CD4-positive, alpha-beta T cell (primary cell): ENCODE data around the gene CERT1. TPM values are rescaled to one million over a fixed set of nuclear protein-coding genes. Genes with fewer than 3 reads are reported as not detected.

Source experiments
- ATAC-seq: fragments of 200-7000 bp; cut with Tn5 transposase; one replicate; pipeline ENCODE4 v1.10.0; 2022; ENCODE audit warnings: mild to moderate bottlenecking; ENCODE audit not compliant: poor library complexity
- CTCF ChIA-PET: fragments of 350-600 bp; sonication (Branson Sonifier 250); formaldehyde crosslinking; loops from one replicate; lab custom pipeline; 2021; ENCODE audit warnings: antibody characterized with exemption, inconsistent platforms; lab: Charles Lee
- POLR2A ChIA-PET: fragments of 350-600 bp; sonication (Branson Sonifier 250); formaldehyde crosslinking; loops from one replicate; lab custom pipeline; 2021; ENCODE audit warnings: antibody characterized with exemption, inconsistent platforms; lab: Charles Lee
- DNase-seq, 14 experiments: peaks; one replicate each; pipeline ENCODE4 v3.0.0-alpha.2; 2013 to 2020; ENCODE audit warnings: mixed read lengths in 2 of 14
- H3K27ac ChIP-seq, 2 donors: one replicate each; pipeline versions ENCODE4 v1.5.1 to v1.7.0; 2013; ENCODE audit warnings: low read length in 2 of 2, low read depth in 1 of 2, mild to moderate bottlenecking in 1 of 2
- H3K27me3 ChIP-seq, 2 experiments: 1 replicate in 1 of 2; 2 replicates in 1 of 2; pipeline versions ENCODE4 v1.6.1 to v1.7.0; 2013; ENCODE audit warnings: low read length in 2 of 2, control low read depth in 1 of 2, mild to moderate bottlenecking in 1 of 2, moderate library complexity in 1 of 2; ENCODE audit not compliant: insufficient read depth in 2 of 2, control insufficient read depth in 1 of 2
- H3K36me3 ChIP-seq: one replicate; pipeline ENCODE4 v1.6.1; 2013; ENCODE audit warnings: low read length, control low read depth; ENCODE audit not compliant: insufficient read depth
- H3K4me1 ChIP-seq: one replicate; pipeline ENCODE4 v1.6.1; 2013; ENCODE audit warnings: low read length, control low read depth; ENCODE audit not compliant: insufficient read depth
- H3K4me3 ChIP-seq: one replicate; pipeline ENCODE4 v1.5.1; 2013; ENCODE audit warnings: mild to moderate bottlenecking, low read length, moderate library complexity
- H3K9me3 ChIP-seq, 2 experiments: 1 replicate in 1 of 2; 2 replicates in 1 of 2; pipeline versions ENCODE4 v1.6.1 to v1.7.0; 2013; ENCODE audit warnings: low read length in 2 of 2, mild to moderate bottlenecking in 2 of 2, control low read depth in 1 of 2, moderate library complexity in 1 of 2; ENCODE audit not compliant: control insufficient read depth in 1 of 2, insufficient read depth in 1 of 2
- H3K27ac Mint-ChIP-seq: one replicate; pipeline ENCODE4 v1.8.0; 2020; ENCODE audit warnings: mixed read lengths
- H3K27me3 Mint-ChIP-seq: one replicate; pipeline ENCODE4 v1.8.0; 2021; ENCODE audit warnings: mixed read lengths
- H3K36me3 Mint-ChIP-seq: one replicate; pipeline ENCODE4 v1.8.0; 2021; ENCODE audit warnings: low read depth, mixed read lengths
- H3K4me1 Mint-ChIP-seq: one replicate; pipeline ENCODE4 v1.8.0; 2021; ENCODE audit warnings: low read depth, mixed read lengths
- H3K4me3 Mint-ChIP-seq: one replicate; pipeline ENCODE4 v1.8.0; 2020; ENCODE audit warnings: mild to moderate bottlenecking, mixed read lengths
- H3K9me3 Mint-ChIP-seq: one replicate; pipeline ENCODE4 v1.8.0; 2020; ENCODE audit warnings: mixed read lengths
- intact Hi-C, 2 experiments: fragments of 100-400 bp; cut with DNase I in 1 of 2; cut with micrococcal nuclease in 1 of 2; formaldehyde crosslinking; loops; one replicate each; pipeline versions ENCODE4 v1.15.1 to v1.9.0; 2023 to 2025; cut with DNase I, micrococcal nuclease
- total RNA-seq, 174 experiments: library from RNA in 2 of 174; stranded (reverse) in 2 of 174; gene quantifications; one replicate each; pipeline ENCODE4 v1.2.3 and lab custom pipeline; 2021 to 2026
- TF ChIP-seq, protein P1 (sequence below): fragments of 200-600 bp; IDR thresholded peaks from one replicate; pipeline ENCODE4 v1.8.0; 2022; ENCODE audit warnings: antibody characterized with exemption, mild to moderate bottlenecking

Gene CERT1
- total RNA-seq, 2 experiments from 2014 or later: 26.5 to 28.7 TPM

GRCh38 chr5:75356719-75357118 is 154.7 kb downstream of the CERT1 start:
- H3K27me3 Mint-ChIP-seq: no peaks in the 10 kb centered on the region
- Histone ChIP-seq H3K9me3 (no peaks in the 10 kb centered on the region), H3K27ac (no peak overlapping the region), H3K36me3 (peaks cover 75% of the 10 kb centered on the region), H3K4me3 (no peak overlapping the region), H3K27me3 (no peaks in the 10 kb centered on the region), H3K4me1 (no peaks in the 10 kb centered on the region)
- no peak overlapping the region for H3K4me3 Mint-ChIP-seq
- ChIA-PET POLR2A (interaction anchor here (0.7 to 1.0 kb wide), 2 partner anchors 35 to 120 kb away, joined by 3 read pairs; partner anchors contain the start of gene ANKRD31), CTCF (no interaction called here)
- H3K9me3 Mint-ChIP-seq: no peaks in the 10 kb centered on the region
- no peak for ATAC-seq
- H3K36me3 Mint-ChIP-seq: peaks cover 89% of the 10 kb centered on the region
- TF ChIP-seq, protein P1, sequence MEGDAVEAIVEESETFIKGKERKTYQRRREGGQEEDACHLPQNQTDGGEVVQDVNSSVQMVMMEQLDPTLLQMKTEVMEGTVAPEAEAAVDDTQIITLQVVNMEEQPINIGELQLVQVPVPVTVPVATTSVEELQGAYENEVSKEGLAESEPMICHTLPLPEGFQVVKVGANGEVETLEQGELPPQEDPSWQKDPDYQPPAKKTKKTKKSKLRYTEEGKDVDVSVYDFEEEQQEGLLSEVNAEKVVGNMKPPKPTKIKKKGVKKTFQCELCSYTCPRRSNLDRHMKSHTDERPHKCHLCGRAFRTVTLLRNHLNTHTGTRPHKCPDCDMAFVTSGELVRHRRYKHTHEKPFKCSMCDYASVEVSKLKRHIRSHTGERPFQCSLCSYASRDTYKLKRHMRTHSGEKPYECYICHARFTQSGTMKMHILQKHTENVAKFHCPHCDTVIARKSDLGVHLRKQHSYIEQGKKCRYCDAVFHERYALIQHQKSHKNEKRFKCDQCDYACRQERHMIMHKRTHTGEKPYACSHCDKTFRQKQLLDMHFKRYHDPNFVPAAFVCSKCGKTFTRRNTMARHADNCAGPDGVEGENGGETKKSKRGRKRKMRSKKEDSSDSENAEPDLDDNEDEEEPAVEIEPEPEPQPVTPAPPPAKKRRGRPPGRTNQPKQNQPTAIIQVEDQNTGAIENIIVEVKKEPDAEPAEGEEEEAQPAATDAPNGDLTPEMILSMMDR: no peak
- no peak overlapping the region for H3K27ac Mint-ChIP-seq
- no peaks in the 10 kb centered on the region for H3K4me1 Mint-ChIP-seq
- no peak for DNase-seq
- intact Hi-C loops: no loop called here

DNA sequence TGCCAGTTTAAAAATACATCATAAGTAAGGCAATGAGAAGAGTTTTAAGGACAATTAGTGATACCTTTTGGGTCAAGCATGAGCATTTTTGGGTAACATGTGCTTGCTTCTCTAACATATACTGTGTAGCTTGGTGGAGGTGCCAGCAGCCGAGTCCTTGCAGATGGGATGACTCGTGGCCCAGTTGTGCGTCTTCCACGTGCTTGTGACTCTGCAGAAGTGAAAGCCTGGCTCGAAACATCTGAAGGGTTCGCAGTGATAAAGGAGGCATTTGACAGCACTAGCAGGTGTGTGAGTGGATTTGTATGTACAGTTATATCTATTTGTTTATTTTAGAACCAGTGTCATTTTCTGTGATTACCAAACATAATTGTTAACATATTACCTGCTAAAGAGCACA is 156.2 kb downstream of the CERT1 start:
- no peaks in the 10 kb centered on the region for H3K9me3 Mint-ChIP-seq
- no peak overlapping the region for H3K4me3 ChIP-seq
- H3K4me3 Mint-ChIP-seq: no peak overlapping the region
- DNase-seq (no peak), ATAC-seq (no peak)
- intact Hi-C loops: no loop called here
- CTCF ChIA-PET: interaction anchor here (1.2 to 1.3 kb wide), 2 partner anchors 16 to 18 kb away, joined by 3 read pairs; partner anchors contain the start of gene HMGCR
- POLR2A ChIA-PET: no interaction called here
- no peaks in the 10 kb centered on the region for H3K9me3 ChIP-seq
- H3K4me1 Mint-ChIP-seq: no peaks in the 10 kb centered on the region
- no peaks in the 10 kb centered on the region for H3K27me3 Mint-ChIP-seq
- peaks cover 84% of the 10 kb centered on the region for H3K36me3 ChIP-seq
- TF ChIP-seq, protein P1: no peak
- no peaks in the 10 kb centered on the region for H3K4me1 ChIP-seq
- H3K27me3 ChIP-seq: no peaks in the 10 kb centered on the region
- no peak overlapping the region for H3K27ac ChIP-seq
- H3K27ac Mint-ChIP-seq: no peak overlapping the region
- H3K36me3 Mint-ChIP-seq: peaks cover 97% of the 10 kb centered on the region

DNA sequence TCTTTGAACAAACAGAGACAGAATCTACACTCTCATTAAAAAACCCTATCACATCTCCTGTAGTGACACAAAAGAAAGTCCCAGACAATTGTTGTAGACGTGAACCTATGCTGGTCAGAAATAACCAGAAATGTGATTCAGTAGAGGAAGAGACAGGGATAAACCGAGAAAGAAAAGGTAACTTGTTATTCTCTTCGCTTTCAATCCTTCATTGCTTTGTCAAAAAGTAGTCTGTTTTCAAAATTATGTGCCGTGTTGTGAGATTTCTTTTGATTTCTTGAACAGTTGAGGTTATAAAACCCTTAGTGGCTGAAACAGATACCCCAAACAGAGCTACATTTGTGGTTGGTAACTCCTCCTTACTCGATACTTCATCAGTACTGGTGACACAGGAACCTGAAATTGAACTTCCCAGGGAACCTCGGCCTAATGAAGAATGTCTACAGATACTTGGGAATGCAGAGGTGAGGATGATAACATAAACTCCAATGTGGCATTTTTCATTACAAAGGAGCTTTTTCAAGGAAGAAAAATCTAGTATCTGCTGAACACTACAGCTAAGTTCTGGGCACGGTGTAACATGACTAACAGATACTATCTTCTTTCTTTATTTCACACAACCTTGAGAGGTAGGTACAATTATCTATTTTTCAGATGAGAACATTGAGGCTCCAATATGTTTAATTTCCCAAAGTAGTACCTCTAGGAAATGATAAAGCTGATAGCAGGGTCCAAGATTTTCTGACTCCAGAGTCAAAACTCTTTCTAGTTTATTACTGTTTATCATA is 160.1 kb downstream of the CERT1 start:
- H3K27ac ChIP-seq: no peak overlapping the region
- no peak overlapping the region for H3K4me3 ChIP-seq
- intact Hi-C loops: no loop called here
- no peaks in the 10 kb centered on the region for H3K4me1 ChIP-seq
- H3K36me3 ChIP-seq: peaks cover 82% of the 10 kb centered on the region
- TF ChIP-seq, protein P1: no peak
- ATAC-seq (no peak), DNase-seq (no peak)
- H3K4me1 Mint-ChIP-seq: no peaks in the 10 kb centered on the region
- H3K27me3 Mint-ChIP-seq: no peaks in the 10 kb centered on the region
- no peak overlapping the region for H3K4me3 Mint-ChIP-seq
- H3K27me3 ChIP-seq: no peaks in the 10 kb centered on the region
- H3K27ac Mint-ChIP-seq: no peak overlapping the region
- no peaks in the 10 kb centered on the region for H3K9me3 ChIP-seq
- H3K36me3 Mint-ChIP-seq: peaks cover 96% of the 10 kb centered on the region
- POLR2A ChIA-PET: no interaction called here
- H3K9me3 Mint-ChIP-seq: no peaks in the 10 kb centered on the region
- CTCF ChIA-PET: interaction anchor here (1.3 kb wide), 1 partner anchor 15 kb away, joined by 4 read pairs; the partner anchor contains the start of gene HMGCR
